Activated naive CD4-positive, alpha-beta T cell (primary cell): ENCODE data around the gene ECEL1.

Source experiments
- DNase-seq, 4 experiments: peaks; one replicate each; lab custom pipeline; 2025; lab: John Stamatoyannopoulos, UW

ECEL1 gene

DNA sequence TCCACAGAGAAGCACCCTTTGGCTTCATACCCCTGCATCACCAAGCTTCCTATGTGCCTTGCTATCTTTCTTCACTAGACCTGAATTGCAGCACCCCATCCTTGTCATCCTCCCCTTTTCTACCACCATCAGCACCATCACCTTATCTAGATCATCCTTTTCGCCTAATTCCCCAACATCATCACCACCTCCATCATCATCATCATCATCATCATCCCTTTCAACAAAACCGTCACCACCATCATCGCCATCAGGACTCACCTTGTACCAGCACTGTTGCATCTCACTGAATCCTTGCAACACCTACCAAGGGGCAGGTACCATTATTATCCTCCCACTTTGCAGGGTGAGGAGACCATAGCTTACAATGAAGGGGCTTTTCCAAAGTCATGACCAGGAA lies 10.8 kb upstream of the ECEL1 start:
- no peak for DNase-seq

DNA sequence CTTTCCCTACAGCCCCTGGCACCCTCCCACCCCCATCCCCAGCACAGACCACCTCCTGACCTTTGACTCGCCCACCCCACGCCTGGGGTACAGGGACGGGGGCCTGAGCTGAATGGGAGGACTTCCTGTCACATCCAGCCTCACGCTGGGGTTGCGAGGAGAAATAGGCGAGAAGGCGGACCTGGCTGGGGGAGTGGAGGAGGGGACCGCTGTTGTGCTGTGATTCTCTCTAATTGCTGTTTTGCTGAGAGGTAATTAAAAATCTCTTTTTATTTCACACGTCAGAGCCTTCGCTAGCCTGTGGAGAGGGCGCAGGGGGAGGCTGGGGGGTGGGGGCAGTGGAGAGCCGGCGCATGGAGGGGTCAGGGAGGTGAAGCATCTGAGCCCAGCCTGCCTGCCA lies 9.7 kb upstream of the ECEL1 start:
- no peak for DNase-seq

DNA sequence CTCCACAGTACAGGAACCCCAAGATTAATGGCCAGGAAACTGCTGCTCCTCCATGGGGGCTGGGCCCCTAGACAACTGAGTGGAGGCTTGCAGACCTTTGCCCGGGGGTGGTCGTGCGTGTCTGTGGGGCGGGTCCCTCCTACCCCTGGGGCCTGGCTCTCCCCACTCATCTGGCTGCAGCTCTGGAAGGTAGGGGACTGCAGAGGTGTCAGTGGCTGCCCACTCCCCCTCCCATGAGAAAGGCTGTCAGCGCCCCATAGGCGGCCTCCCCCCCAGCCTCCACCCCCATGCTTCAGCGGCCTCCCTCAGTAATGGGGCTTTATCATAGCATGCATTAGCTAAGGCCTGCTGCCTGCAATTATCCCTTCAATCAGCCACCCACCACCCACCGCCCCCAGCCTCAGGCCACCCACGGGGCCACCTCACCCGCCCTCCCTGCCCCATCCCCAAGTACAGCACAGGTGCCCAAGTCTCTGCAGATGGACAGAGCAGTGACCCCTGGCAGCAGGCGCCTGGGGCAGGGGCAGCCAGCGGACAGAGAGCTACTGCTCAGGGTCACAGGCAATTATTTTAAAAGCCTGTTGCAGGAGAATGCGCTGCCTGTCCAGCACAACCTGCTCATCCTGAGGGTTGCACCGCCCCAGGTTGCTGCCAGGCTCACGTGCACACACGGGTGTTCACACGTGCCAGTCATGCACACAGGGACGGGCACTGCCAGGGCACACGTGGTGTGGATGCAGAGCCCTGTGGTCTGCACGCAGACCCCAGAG lies 9.1 kb upstream of the ECEL1 start:
- DNase-seq: no peak

DNA sequence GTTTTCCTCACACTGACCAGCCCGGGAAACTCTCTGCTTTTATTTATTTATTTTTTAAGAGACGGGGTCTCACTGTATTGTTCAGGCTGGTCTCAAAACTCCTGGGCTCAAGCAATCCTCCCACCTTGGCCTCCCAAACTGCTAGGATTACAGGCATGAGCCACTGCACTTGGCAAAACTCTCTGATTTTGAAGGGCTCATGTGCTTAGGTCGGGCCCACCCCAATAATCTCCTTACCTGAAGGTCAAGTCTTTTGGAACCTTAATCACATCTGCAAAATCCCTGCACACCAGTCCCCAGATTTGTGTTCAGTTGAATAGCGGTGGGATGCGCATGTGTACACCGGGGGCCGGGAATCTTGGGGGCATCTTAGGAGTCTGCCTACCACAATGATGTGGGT lies 7.7 kb upstream of the ECEL1 start:
- no peak for DNase-seq

DNA sequence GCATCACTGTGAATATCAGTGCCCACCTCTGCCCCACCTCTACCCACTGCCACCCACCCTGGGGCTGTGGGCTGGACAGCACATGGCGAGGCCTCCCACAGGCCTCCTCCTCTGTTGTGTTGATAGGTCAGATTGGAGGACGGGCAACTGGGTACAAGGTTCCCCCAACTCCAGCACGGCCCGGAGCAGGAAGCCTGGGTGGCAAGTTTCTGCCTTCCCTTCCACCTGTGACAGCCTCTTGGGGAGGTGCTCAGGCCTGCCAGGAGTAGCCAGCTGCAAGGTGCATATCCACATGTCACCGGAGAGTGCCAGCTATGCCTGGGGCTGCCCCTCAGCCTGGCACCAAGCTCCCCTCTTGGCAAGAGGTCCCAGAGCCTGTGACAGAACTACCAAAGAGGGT lies 6.9 kb upstream of the ECEL1 start:
- no peak for DNase-seq

GRCh38 chr2:232493701-232494474 lies 6.3 kb upstream of the ECEL1 start:
- no peak for DNase-seq

- DNase-seq: no peak
These were observed 5.5 kb upstream of the ECEL1 start for GRCh38 chr2:232492963-232493700.

DNA sequence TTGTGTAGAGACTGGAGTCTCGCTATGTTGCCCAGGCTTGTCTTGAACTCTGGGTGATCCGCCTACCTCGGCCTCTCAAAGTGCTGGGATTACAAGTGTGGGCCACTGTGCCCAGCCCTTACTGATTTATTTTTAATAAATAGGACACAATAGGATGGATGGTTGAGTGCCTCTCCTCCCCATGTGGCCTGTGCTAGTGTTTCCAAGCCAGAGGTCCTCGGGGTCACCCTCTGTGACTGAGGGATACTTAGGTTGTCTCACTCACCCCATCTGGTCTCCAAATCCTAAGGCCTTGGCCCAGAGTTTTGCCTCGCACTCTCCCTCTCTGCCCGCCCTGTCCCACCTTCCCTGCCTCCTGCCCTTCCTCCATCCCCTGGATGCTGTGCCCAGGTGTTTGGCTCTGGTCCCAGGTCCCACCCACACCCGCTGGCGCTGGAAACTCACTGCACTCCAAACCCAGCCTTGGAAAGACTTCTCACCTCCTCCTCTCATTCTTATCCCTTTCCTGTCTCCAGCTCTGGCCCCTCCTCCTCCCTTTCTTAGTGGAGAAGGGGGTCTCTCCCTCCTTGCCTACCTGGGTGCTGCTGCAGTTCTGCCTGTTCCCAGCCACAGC lies 4.7 kb upstream of the ECEL1 start:
- DNase-seq: no peak

DNA sequence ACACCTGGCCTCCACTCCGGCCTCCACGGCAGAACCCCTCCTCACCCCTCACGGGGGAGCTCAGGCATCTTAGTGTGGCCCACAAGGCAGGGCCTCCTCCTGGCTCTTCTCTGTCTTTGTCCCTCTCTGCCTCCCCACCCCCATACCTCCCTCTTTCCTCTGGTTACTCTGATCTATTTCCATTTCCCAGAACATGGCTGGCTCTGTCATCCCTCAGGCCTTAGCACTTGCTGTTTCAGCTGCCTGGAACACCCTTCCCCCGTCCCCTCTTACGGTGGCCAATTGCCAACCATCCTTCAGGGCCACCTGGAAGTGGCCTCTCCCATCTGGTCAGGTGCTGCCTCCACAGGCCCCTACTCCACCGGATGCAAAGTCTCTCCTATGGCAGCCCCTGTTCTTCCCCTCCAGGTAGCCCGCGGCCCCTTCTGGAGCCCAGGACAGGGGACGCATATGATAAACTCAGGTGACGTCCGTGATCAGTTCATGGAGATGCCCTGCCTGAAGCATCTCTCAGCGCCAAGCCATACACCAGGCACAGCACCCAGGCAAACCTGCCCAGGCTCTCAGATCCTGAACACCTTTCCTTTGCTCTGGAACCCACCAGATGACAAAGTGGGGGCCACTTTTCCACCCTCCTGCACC lies 3.6 kb upstream of the ECEL1 start:
- no peak for DNase-seq

DNA sequence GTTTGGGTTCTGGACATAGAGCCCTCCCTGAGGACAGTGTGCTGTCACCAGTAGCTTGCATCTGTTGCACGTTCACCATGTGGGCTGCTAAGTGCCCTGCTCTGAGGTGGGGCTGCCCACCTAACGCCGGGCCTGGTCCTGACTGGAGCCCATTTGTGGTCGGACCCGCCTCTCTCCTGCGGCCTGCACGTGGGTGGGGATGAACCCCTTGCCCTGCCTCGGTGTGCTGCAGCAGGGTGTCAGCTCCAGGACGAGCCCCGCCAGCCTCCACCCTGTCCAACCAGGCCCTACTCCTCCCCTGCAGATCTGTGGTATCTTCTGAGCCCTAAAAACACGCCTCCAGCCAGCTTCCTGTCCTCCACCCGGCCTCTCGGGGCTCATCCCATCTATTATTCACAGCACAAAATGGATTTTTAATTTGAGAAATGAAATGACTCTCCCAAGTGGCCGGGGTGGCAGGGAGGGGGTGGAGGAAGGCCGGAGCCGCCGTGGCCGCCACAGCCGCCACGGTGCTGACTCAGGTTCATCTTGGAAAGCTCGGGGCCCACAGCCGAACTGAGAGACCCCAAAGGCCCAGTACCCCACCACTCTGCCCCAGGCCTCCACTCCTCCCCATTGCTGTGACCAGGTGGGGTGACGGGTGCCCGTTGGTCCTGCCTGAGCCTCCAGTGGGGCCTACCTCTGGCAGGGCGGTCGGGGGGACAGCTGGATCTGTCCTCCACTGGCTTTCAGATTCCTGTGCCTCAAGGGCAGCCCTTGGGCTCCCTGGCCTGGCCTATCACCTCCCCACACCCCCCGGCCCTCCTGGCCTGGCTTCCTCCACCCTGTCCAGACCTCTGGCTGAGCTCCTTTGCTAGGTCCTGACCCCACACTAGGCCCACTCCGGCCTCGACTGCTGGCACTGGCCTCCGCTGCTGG lies 2.8 kb upstream of the ECEL1 start:
- DNase-seq: no peak

DNA sequence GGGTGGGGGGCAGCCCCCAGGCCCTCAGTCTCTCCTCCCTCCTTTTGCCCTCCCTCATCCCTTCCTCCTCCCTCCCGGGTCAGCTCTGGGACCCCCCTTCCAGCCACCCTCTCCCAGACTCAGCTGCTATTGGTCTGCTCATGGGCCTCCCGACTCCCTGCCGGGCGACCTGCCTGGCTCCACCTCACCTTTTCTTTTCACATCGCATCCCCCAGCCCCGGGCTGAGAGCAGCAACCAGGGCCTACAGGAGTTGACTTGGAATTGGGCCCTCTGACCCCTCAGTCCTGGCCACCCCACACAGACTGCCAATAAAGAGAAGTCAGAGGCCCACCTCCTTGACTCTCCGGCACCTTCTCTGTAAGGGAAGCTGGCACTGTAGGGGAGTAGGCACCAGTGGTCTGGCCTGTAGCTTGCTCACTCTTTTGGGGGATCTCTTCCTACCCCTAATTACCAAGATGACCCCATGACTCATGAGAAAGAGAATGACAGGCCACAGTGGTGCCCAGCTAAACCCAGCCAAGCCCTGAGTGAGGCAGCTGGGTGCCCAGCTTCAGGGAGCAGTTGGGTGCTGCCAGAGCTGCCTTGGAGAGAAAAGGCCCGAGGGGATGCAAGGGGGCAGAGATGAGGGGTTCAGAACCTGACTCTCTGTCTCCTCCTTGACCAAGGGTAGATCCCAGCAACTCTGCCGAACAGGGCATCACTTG lies 2.0 kb upstream of the ECEL1 start:
- DNase-seq: no peak

DNA sequence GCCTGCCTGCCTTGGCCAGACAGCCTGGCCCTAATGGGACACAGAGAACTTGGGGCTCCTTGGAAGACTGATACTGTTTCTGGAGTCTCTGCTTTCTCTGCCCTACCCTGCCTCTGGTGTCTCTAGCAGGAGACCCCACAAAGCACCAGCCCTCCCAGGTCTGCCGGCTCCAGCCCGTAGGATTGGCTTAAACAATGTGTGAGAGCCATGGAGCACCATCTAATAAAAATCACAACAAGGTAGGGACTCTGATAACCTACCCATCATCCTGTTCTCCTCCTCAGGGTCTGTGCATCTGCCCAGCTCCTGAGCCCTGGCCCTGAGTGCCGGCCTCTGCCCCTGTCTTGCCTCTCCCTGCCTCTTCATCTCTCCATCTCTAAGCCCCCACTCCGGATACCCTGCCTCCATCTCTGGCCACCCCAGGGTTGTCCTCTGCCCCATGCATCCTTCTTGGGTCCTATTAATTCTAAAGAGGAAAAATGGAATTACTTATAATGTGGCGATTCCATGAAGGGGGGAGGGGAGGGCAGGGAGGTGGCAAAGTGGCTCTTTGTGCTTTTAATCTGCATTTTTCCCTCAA lies 1.2 kb upstream of the ECEL1 start:
- DNase-seq: no peak

DNA sequence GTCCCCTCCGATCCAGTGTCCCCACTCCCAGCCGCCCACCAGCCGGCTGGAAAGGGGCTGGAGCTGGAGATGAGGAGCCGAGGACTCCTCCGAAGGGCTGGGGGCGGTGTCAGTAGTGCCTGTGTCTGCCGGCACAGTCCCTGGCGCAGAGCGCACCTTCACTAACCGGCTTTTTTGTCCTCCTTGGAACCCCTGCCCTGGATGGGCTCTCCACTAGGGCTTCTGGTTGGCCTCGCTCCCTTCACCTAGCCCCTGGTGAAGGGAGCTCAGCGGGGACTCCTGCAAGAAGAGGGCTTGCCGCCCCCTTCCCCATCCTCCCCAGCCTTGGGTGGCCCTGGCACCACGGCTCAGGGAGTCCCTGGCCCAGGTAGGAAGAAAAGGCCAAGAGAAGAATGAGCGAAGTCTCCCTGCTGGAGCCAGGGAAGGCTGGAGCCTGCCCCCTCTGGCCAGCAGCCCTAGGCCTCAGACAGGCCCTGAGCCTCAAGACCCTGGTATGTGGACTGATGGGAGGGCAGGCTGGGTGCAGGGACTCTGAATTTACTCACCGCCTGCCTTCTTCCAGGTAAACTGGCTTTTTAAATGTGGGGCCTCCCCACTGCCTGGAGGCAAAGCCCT lies 570 bp upstream of the ECEL1 start:
- no peak for DNase-seq

DNA sequence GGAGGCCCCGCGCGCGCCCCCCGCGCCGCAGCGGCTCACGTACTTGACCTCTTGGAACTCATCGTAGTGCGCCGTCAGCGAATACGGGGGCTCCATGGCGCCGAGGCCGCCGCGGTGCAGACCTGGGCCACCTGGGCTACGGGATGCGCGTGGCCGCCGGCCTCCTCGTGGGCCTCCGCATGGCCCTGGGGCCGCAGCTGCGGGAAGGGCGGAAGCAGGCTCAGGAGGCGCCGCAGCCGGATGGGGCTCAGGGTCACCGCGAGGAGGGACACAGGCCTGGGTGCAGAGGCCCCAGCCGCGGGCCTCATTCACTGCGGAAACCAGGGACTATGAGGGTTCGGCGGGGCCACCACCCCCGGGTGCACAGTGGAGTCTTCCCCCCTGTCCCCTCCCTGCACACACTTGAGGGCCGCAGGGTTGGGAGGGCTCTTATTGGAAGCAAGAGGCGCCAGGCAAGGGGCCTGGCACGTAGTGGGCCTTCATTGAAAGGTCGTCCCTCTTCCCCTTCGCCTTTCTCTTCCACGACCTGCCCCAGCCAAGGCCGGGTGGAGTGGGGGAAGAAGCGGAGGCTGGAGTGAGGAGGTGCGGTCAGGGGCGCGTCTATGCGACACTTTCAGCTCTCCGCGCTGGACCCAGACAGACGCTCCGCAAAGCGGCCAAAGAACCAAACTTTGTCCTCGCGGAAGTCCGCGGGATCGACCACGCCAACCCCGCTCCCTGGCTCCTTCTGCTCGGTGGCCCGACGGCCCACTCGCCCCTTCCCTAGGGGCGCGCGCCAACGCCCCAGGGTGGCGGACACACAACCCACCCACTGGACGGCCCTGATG lies 863 bp downstream of the ECEL1 start:
- no peak for DNase-seq

GRCh38 chr2:232485757-232486557 lies 1.7 kb downstream of the ECEL1 start:
- no peak for DNase-seq

DNA sequence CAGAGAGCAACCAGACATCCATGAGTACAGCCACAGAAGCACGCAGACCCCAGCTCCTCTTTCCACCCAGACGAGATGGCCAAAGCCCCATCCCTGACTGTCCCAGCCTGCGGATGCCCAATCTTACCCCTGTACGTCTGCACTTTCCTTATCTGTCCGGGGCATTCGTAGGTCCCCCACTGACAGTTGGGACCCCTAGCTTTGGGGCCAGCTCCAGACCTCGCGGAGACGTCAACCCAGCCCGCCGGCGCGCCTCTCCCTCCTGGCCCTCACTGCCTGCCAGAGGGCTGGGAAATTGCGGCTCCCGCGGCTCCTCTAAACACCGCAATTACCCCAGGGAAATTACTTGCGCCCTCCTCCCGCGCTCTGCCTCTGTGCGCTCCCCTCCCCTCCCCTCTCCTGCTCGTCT lies 2.3 kb downstream of the ECEL1 start:
- DNase-seq: no peak

- DNase-seq: no peak
These were observed 2.8 kb downstream of the ECEL1 start for GRCh38 chr2:232484628-232485347.
